Adrenal gland (tissue), 12 donors: ENCODE results near the gene ZNF180. TPM values are rescaled to one million over a fixed set of nuclear protein-coding genes. Genes with fewer than 3 reads are reported as not detected.

Source experiments
- DNase-seq, 7 donors: peaks; one replicate each; pipeline ENCODE4 v3.0.0-alpha.2; 2019 to 2020
- H3K27ac ChIP-seq, 5 donors: fragments of 200-600 bp; sonication (generic) in 4 of 5; 1 replicate in 3 of 5; 2 replicates in 2 of 5; pipeline versions ENCODE4 v1.5.1 to v1.8.0; 2016 to 2020; ENCODE audit warnings: mild to moderate bottlenecking in 1 of 5
- H3K27me3 ChIP-seq: fragments of 200-600 bp; 2 replicates; pipeline ENCODE4 v1.8.0; 2021
- H3K36me3 ChIP-seq, 2 donors: fragments of 200-600 bp; replicated peaks in 1 of 2; 1 replicate in 1 of 2; 2 replicates in 1 of 2; pipeline versions ENCODE4 v1.5.1 to v1.8.0; 2018 to 2022
- H3K4me1 ChIP-seq, 2 donors: fragments of 200-600 bp; replicated peaks in 1 of 2; 1 replicate in 1 of 2; 2 replicates in 1 of 2; pipeline versions ENCODE4 v1.5.1 to v1.8.0; 2018 to 2021
- H3K4me3 ChIP-seq, 4 donors: fragments of 200-600 bp; sonication (generic) in 3 of 4; one replicate each; pipeline ENCODE4 v1.5.1; 2016 to 2018
- H3K9me3 ChIP-seq, 3 donors: fragments of 200-600 bp; sonication (generic) in 1 of 3; replicated peaks in 1 of 3; 1 replicate in 2 of 3; 2 replicates in 1 of 3; pipeline versions ENCODE4 v1.5.1 to v1.8.0; 2016 to 2021
- CTCF ChIP-seq, 6 experiments: fragments of 450-650 bp in 4 of 6; fragments of 200-600 bp in 2 of 6; sonication (generic) in 1 of 6; IDR thresholded peaks; 1 replicate in 5 of 6; 2 replicates in 1 of 6; pipeline versions ENCODE4 v1.5.1 to v1.8.0; 2016 to 2021; ENCODE audit warnings: antibody characterized with exemption in 6 of 6, mild to moderate bottlenecking in 2 of 6, moderate library complexity in 1 of 6
- POLR2A ChIP-seq, 2 donors: fragments of 450-650 bp; IDR thresholded peaks; one replicate each; pipeline ENCODE4 v1.6.1; 2017; ENCODE audit warnings: antibody characterized with exemption in 2 of 2, mild to moderate bottlenecking in 2 of 2, moderate library complexity in 1 of 2
- WGBS, 4 donors: extraction: QIAGEN DNeasy Blood & Tissue Kit in 2 of 4; methylation state at CpG; one replicate each; pipeline versions ENCODE4 v1.1.5 to v1.1.7; 2013 to 2017; 5-methylcytosine and 5-hydroxymethylcytosine counted together
- intact Hi-C, 2 donors: fragments of 100-400 bp; cut with DNase I; formaldehyde crosslinking; loops; one replicate each; pipeline versions ENCODE4 v1.14.1 to v1.15.0; 2022 to 2023
- polyA plus RNA-seq, 3 donors: library from polyadenylated mRNA; stranded (reverse); fragments of 200-250 nt in 2 of 3; fragments of 350-450 nt in 1 of 3; fragmentation: Illumina TruSeq in 1 of 3; extraction: RNeasy Lipid Tissue Mini Kit (QIAGEN cat#74804) in 1 of 3; gene quantifications; one replicate each; pipeline ENCODE4 v1.2.3, GENCODE V29; 2013 to 2014
- total RNA-seq, 9 donors: library from RNA; depleted of rRNA in 4 of 9; stranded (reverse); fragments of >200 nt in 4 of 9; fragments of 120-200 nt in 1 of 9; fragmentation: NEBNext Ultra II Directional in 1 of 9; extraction: Animal tissue kit (Norgen Biotek cat#: 25700) in 1 of 9; gene quantifications; one replicate each; pipeline versions ENCODE4 v1.1.0 to v1.2.4, GENCODE V29; 2013 to 2023
- donor health status: healthy with polysubstance abuse.
- donor health status: Bipolar disorder and iron deficiency.
- donor health status: DM: yes; HTN: yes; CAD: no.
- donor health status: DM: no; HTN: no; CAD: no.
- donor health status: DM: no; HTN: no; CAD: no.
- donor health status: DM: yes; HTN: yes; CAD: no.

ZNF180 gene
- total and polyA plus RNA-seq, 12 donors = 4.7 to 25.9 (median 10.6) TPM

DNA sequence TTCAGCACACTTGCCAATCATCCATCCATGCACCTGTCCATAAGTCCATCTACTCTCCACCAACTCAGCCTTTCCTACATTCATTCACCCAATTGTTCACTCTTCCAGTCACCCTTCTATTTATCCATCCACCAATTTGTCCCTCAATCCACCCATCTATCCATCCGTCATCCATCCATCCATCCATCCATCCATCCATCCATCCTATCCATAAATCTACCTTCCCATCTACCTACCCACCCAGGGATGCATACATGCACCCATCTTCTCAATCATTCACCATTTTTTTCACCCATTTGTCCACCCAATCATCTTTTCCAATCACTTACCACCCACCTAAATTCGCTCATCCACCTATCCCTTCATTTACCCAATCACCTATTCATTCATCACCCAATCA lies 43.7 kb upstream of the ZNF180 start:
- intact Hi-C loops = no loop called here
- no peak for DNase-seq
- no peak overlapping the region for H3K4me3 ChIP-seq
- no peaks in the 10 kb centered on the region for H3K36me3 ChIP-seq
- H3K4me1 ChIP-seq = no peaks in the 10 kb centered on the region
- no peaks in the 10 kb centered on the region for H3K9me3 ChIP-seq
- H3K27me3 ChIP-seq = no peaks in the 10 kb centered on the region
- WGBS, 4 donors = 47 to 73% (median 68%) methylated on average over 2 of the region's 2 CpGs
- H3K27ac ChIP-seq = no peak overlapping the region
- TF ChIP-seq POLR2A (IDR thresholded peaks at IDR 0.05) (no peak), CTCF (IDR thresholded peaks at IDR 0.05) (no peak)

GRCh38 chr19:44542671-44543070 lies 42.3 kb upstream of the ZNF180 start:
- intact Hi-C loops = no loop called here
- no peak overlapping the region for H3K27ac ChIP-seq
- 0 to 87% (median 0%) methylated on average over 1 of the region's 1 CpG for WGBS, 4 donors
- H3K27me3 ChIP-seq = no peaks in the 10 kb centered on the region
- DNase-seq = no peak
- H3K4me3 ChIP-seq = no peak overlapping the region
- H3K9me3 ChIP-seq = no peaks in the 10 kb centered on the region
- no peaks in the 10 kb centered on the region for H3K36me3 ChIP-seq
- TF ChIP-seq POLR2A (IDR thresholded peaks at IDR 0.05) (no peak), CTCF (IDR thresholded peaks at IDR 0.05) (no peak)
- H3K4me1 ChIP-seq = no peaks in the 10 kb centered on the region

GRCh38 chr19:44540736-44541135 lies 40.4 kb upstream of the ZNF180 start:
- WGBS, 4 donors = 77 to 81% (median 80%) methylated on average over 8 of the region's 8 CpGs
- H3K27me3 ChIP-seq = no peaks in the 10 kb centered on the region
- H3K9me3 ChIP-seq = no peaks in the 10 kb centered on the region
- H3K27ac ChIP-seq = no peak overlapping the region
- TF ChIP-seq POLR2A (IDR thresholded peaks at IDR 0.05) (no peak), CTCF (IDR thresholded peaks at IDR 0.05) (no peak)
- no peak overlapping the region for H3K4me3 ChIP-seq
- H3K4me1 ChIP-seq = no peaks in the 10 kb centered on the region
- no peak for DNase-seq
- intact Hi-C loops = no loop called here
- no peaks in the 10 kb centered on the region for H3K36me3 ChIP-seq

DNA sequence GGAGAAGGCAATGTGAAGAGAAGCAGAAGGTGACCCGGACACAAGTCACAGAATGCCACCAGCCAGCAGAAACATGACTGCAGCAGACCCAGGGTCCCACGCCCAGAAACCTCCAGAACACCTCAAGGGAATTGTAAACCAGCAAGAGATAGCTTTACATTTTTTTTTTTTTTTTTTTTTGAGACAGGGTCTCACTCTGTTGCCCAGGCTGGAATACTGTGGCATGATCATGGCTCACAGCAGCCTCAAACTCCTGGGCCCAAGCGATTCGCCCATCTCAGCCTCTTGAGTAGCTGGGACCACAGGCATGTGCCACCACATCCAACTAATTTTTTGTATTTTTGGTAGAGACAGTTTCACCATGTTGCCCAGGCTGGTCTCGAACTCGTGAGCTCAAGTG lies 39.7 kb upstream of the ZNF180 start:
- H3K36me3 ChIP-seq = no peaks in the 10 kb centered on the region
- intact Hi-C loops = no loop called here
- H3K27ac ChIP-seq = no peak overlapping the region
- TF ChIP-seq CTCF (IDR thresholded peaks at IDR 0.05) (no peak), POLR2A (IDR thresholded peaks at IDR 0.05) (no peak)
- WGBS, 4 donors = 77 to 89% (median 80%) methylated on average over 6 of the region's 6 CpGs
- no peaks in the 10 kb centered on the region for H3K27me3 ChIP-seq
- DNase-seq = no peak
- no peaks in the 10 kb centered on the region for H3K9me3 ChIP-seq
- H3K4me1 ChIP-seq = no peaks in the 10 kb centered on the region
- H3K4me3 ChIP-seq = no peak overlapping the region
